H1 (cell line): ENCODE measurements around the gene TP53I11. TPM values are rescaled to one million over a fixed set of nuclear protein-coding genes. Genes with fewer than 3 reads are reported as not detected.

Experiments used
- CTCF ChIA-PET: fragments of 300-600 bp; sonication (Branson Sonifier 250); formaldehyde crosslinking; loops from one replicate; lab custom pipeline; 2021; ENCODE audit not compliant: partially characterized antibody; lab: Charles Lee
- POLR2A ChIA-PET: fragments of 300-600 bp; sonication (Branson Sonifier 250); formaldehyde crosslinking; loops from one replicate; lab custom pipeline; 2021; ENCODE audit warnings: inconsistent platforms; ENCODE audit not compliant: partially characterized antibody; lab: Charles Lee
- DNase-seq, 2 experiments: peaks; one replicate each; pipeline versions ENCODE4 v3.0.0 to v3.0.0-alpha.2; 2010 to 2022; ENCODE audit warnings: low spot score in 2 of 2, low read depth in 1 of 2, mixed read lengths in 1 of 2
- FAIRE-seq: peaks from 2 replicates; lab custom pipeline; 2011; peaks lifted over from hg19 to GRCh38; lab: Jason Lieb, UNC
- H2AFZ ChIP-seq: 2 replicates; pipeline ENCODE4 v1.8.1; 2012; ENCODE audit warnings: low read length, inconsistent platforms
- H2AK5ac ChIP-seq: 2 replicates; pipeline ENCODE4 v1.6.1; 2013; ENCODE audit warnings: low read depth, low read length
- H2BK120ac ChIP-seq: replicated peaks from 2 replicates; pipeline ENCODE3; 2013; ENCODE audit warnings: low read depth, low read length, inconsistent platforms
- H2BK12ac ChIP-seq: 2 replicates; pipeline ENCODE4 v1.6.1; 2013; ENCODE audit warnings: low read depth, low read length
- H2BK15ac ChIP-seq: 2 replicates; pipeline ENCODE4 v1.6.1; 2013; ENCODE audit warnings: low read length
- H2BK20ac ChIP-seq: 2 replicates; pipeline ENCODE4 v1.6.1; 2013; ENCODE audit warnings: low read length
- H2BK5ac ChIP-seq: 2 replicates; pipeline ENCODE4 v1.6.1; 2013; ENCODE audit warnings: low read depth, low read length
- H3K14ac ChIP-seq: 2 replicates; pipeline ENCODE4 v1.6.1; 2013; ENCODE audit warnings: inconsistent platforms; ENCODE audit not compliant: insufficient read length
- H3K18ac ChIP-seq: 2 replicates; pipeline ENCODE4 v1.6.1; 2013; ENCODE audit warnings: low read length; ENCODE audit errors: extremely low read depth
- H3K23ac ChIP-seq: 2 replicates; pipeline ENCODE4 v1.6.1; 2013; ENCODE audit warnings: inconsistent platforms; ENCODE audit not compliant: insufficient read length
- H3K23me2 ChIP-seq: 2 replicates; pipeline ENCODE4 v1.6.1; 2013; ENCODE audit warnings: low read depth, low read length
- H3K27ac ChIP-seq: 2 replicates; pipeline ENCODE4 v1.6.1; 2011; ENCODE audit warnings: low read depth, low read length, inconsistent platforms
- H3K27me3 ChIP-seq, 4 experiments: replicated peaks in 1 of 4; 1 replicate in 1 of 4; 2 replicates in 3 of 4; pipeline versions ENCODE4 v1.6.1 to v1.8.1; 2011 to 2013; ENCODE audit warnings: low read length in 3 of 4, mild to moderate bottlenecking in 3 of 4, inconsistent platforms in 2 of 4, mixed read lengths in 2 of 4, moderate library complexity in 1 of 4; ENCODE audit not compliant: control insufficient read depth in 3 of 4, insufficient read depth in 3 of 4; ENCODE audit errors: extremely low read depth in 1 of 4
- H3K36me3 ChIP-seq, 4 experiments: 2 replicates each; pipeline versions ENCODE4 v1.6.1 to v1.8.1; 2011 to 2013; ENCODE audit warnings: mild to moderate bottlenecking in 4 of 4, low read length in 3 of 4, moderate library complexity in 2 of 4, control low read depth in 1 of 4, inconsistent platforms in 1 of 4; ENCODE audit not compliant: insufficient read depth in 4 of 4, control insufficient read depth in 2 of 4
- H3K4ac ChIP-seq: replicated peaks from 2 replicates; pipeline ENCODE3; 2013; ENCODE audit warnings: low read length, low read depth, mixed read lengths, inconsistent platforms; ENCODE audit not compliant: insufficient read length
- H3K4me1 ChIP-seq, 4 experiments: replicated peaks in 1 of 4; 1 replicate in 1 of 4; 2 replicates in 3 of 4; pipeline versions ENCODE4 v1.6.1 to v1.8.1; 2011 to 2013; ENCODE audit warnings: low read length in 3 of 4, inconsistent platforms in 2 of 4, mixed read lengths in 1 of 4; ENCODE audit not compliant: insufficient read depth in 4 of 4, control insufficient read depth in 3 of 4
- H3K4me2 ChIP-seq, 2 experiments: 2 replicates each; pipeline versions ENCODE4 v1.6.1 to v1.8.1; 2011 to 2013; ENCODE audit warnings: low read depth in 2 of 2, low read length in 2 of 2, control low read depth in 1 of 2, inconsistent platforms in 1 of 2, mild to moderate bottlenecking in 1 of 2; ENCODE audit not compliant: insufficient read depth in 1 of 2
- H3K4me3 ChIP-seq, 4 experiments: fragments of 200-600, 300-600 bp in 1 of 4; sonication (generic), shearing (Covaris generic), sonication (Bioruptor Twin) in 1 of 4; 2 replicates each; pipeline versions ENCODE4 v1.5.1 to v1.8.1; 2011 to 2016; ENCODE audit warnings: low read length in 4 of 4, low read depth in 3 of 4, control low read depth in 2 of 4, inconsistent platforms in 2 of 4, mild to moderate bottlenecking in 2 of 4, mixed read lengths in 1 of 4, moderate library complexity in 1 of 4; ENCODE audit not compliant: insufficient read depth in 2 of 4; ENCODE audit errors: extremely low read depth in 1 of 4
- H3K56ac ChIP-seq: replicated peaks from 2 replicates; pipeline ENCODE3; 2013; ENCODE audit warnings: low read depth, mild to moderate bottlenecking, mixed read lengths, low read length, inconsistent platforms; ENCODE audit not compliant: insufficient read length
- H3K79me1 ChIP-seq: 2 replicates; pipeline ENCODE4 v1.6.1; 2013; ENCODE audit warnings: low read depth, low read length, control low read depth
- H3K79me2 ChIP-seq, 2 experiments: 2 replicates each; pipeline versions ENCODE4 v1.6.1 to v1.8.1; 2012 to 2013; ENCODE audit warnings: low read length in 2 of 2, mild to moderate bottlenecking in 2 of 2, inconsistent platforms in 1 of 2; ENCODE audit not compliant: insufficient read depth in 2 of 2, control insufficient read depth in 1 of 2
- H3K9ac ChIP-seq, 4 experiments: replicated peaks in 1 of 4; 1 replicate in 1 of 4; 2 replicates in 3 of 4; pipeline versions ENCODE4 v1.6.1 to v1.8.1; 2011 to 2013; ENCODE audit warnings: low read depth in 3 of 4, low read length in 3 of 4, control low read depth in 2 of 4, mild to moderate bottlenecking in 2 of 4, moderate library complexity in 2 of 4, inconsistent platforms in 1 of 4; ENCODE audit errors: extremely low read depth in 1 of 4
- H3K9me3 ChIP-seq, 2 experiments: 2 replicates each; pipeline versions ENCODE4 v1.6.1 to v1.8.1; 2012 to 2013; ENCODE audit warnings: mild to moderate bottlenecking in 2 of 2, moderate library complexity in 2 of 2, control low read depth in 1 of 2, inconsistent platforms in 1 of 2, low read depth in 1 of 2, low read length in 1 of 2, mixed read lengths in 1 of 2; ENCODE audit not compliant: insufficient read depth in 2 of 2
- H4K20me1 ChIP-seq, 2 experiments: replicated peaks in 1 of 2; 2 replicates each; pipeline versions ENCODE3 to v1.8.1; 2011 to 2013; ENCODE audit warnings: inconsistent platforms in 2 of 2, low read length in 2 of 2, mild to moderate bottlenecking in 1 of 2; ENCODE audit not compliant: insufficient read depth in 2 of 2, control insufficient read depth in 1 of 2
- H4K5ac ChIP-seq: 2 replicates; pipeline ENCODE4 v1.6.1; 2013; ENCODE audit warnings: low read length, low read depth, mixed read lengths, inconsistent platforms; ENCODE audit not compliant: insufficient read length
- H4K8ac ChIP-seq: 2 replicates; pipeline ENCODE4 v1.8.0; 2013; ENCODE audit warnings: mild to moderate bottlenecking, moderate library complexity, low read length, inconsistent platforms; ENCODE audit not compliant: insufficient read depth; ENCODE audit errors: extremely low read depth
- H4K91ac ChIP-seq: replicated peaks from 2 replicates; pipeline ENCODE3; 2013; ENCODE audit warnings: low read length, mixed read lengths, inconsistent platforms; ENCODE audit not compliant: insufficient read length
- ASH2L ChIP-seq: fragments of 200-600, 300-600 bp; sonication (generic); IDR thresholded peaks from one replicate; pipeline ENCODE4 v1.7.1; 2017; ENCODE audit warnings: low read length
- CTCF ChIP-seq, 3 experiments: IDR thresholded peaks; 1 replicate in 2 of 3; 2 replicates in 1 of 3; pipeline versions ENCODE4 v1.5.1 to v1.6.1; 2011; ENCODE audit warnings: low read length in 3 of 3, mild to moderate bottlenecking in 3 of 3, inconsistent platforms in 2 of 3, low read depth in 1 of 3, moderate library complexity in 1 of 3; ENCODE audit not compliant: insufficient read depth in 1 of 3; ENCODE audit errors: control extremely low read depth in 1 of 3
- EGR1 ChIP-seq: IDR thresholded peaks from 2 replicates; pipeline ENCODE4 v1.6.1; 2011; ENCODE audit warnings: low read depth, low read length, borderline replicate concordance
- MAFK ChIP-seq: IDR thresholded peaks from 2 replicates; pipeline ENCODE4 v1.6.1; 2012; ENCODE audit warnings: low read depth, mild to moderate bottlenecking, improper control_type of control experiment, low read length
- RFX5 ChIP-seq: IDR thresholded peaks from 2 replicates; pipeline ENCODE4 v1.6.1; 2011; ENCODE audit warnings: low read depth, low read length, improper control_type of control experiment, borderline replicate concordance
- SIX5 ChIP-seq: IDR thresholded peaks from 2 replicates; pipeline ENCODE4 v1.6.1; 2011; ENCODE audit warnings: mild to moderate bottlenecking, low read depth, low read length
- SP2 ChIP-seq: IDR thresholded peaks from 2 replicates; pipeline ENCODE4 v1.6.1; 2012; ENCODE audit warnings: mild to moderate bottlenecking, low read length, inconsistent platforms
- SP4 ChIP-seq: IDR thresholded peaks from 2 replicates; pipeline ENCODE4 v1.6.1; 2012; ENCODE audit warnings: low read length, inconsistent platforms
- TAF7 ChIP-seq: optimal IDR thresholded peaks from 2 replicates; pipeline ENCODE3; 2011; ENCODE audit warnings: low read depth, mild to moderate bottlenecking, inconsistent platforms, low read length, moderate library complexity, borderline replicate concordance
- ZNF274 ChIP-seq: IDR thresholded peaks from 2 replicates; pipeline ENCODE4 v1.7.0; 2012; ENCODE audit warnings: low read length, borderline replicate concordance; ENCODE audit errors: extremely low read depth
- WGBS, 2 experiments: shearing (Covaris generic) in 1 of 2; methylation state at CpG; one replicate each; pipeline versions ENCODE4 v1.1.6 to v1.1.7; 2013 to 2015; ENCODE audit warnings: low lambda C conversion rate in 2 of 2, mixed read lengths in 2 of 2, inconsistent platforms in 1 of 2, low coverage in 1 of 2, missing lambda C conversion rate in 1 of 2; ENCODE audit not compliant: insufficient replicate concordance in 2 of 2, insufficient coverage in 1 of 2, insufficient read length in 1 of 2; ENCODE audit errors: extremely low coverage in 1 of 2, missing lambda C conversion rate in 1 of 2; 5-methylcytosine and 5-hydroxymethylcytosine counted together
- polyA plus RNA-seq, 7 experiments: library from polyadenylated mRNA; depleted of rRNA in 3 of 7; stranded (reverse) in 5 of 7; unstranded in 2 of 7; fragments of >200 nt in 5 of 7; fragments of 200-250 nt in 2 of 7; gene quantifications; 1 replicate in 5 of 7; 2 replicates in 1 of 7; 4 replicates in 1 of 7; pipeline versions ENCODE4 v1.2.1 to v1.2.3, GENCODE V29; 2011 to 2013; ENCODE audit warnings: missing spikeins in 2 of 7, mixed read lengths in 2 of 7
- total RNA-seq: library from RNA; stranded (reverse); fragmentation: NEBNext Ultra II Directional; extraction: Animal tissue kit (Norgen Biotek cat#: 25700); gene quantifications from 2 replicates; pipeline ENCODE4 v1.2.1, GENCODE V29; 2021

Gene TP53I11
- total and polyA plus RNA-seq, 2 of the 8 experiments (the other 6 are each of a cell fraction or from before 2014, with no cell fraction given): 34.0 to 46.3 TPM

GRCh38 chr11:44938066-44938691, 12.5 kb downstream of the TP53I11 start:
- peaks cover 11% of the 10 kb centered on the region for H3K79me1 ChIP-seq
- POLR2A ChIA-PET: interaction anchor here (0.8 to 2.8 kb wide), 6 partner anchors 10 to 167 kb away, joined by 3 to 19 read pairs (median 4); no protein-coding TSS in a partner anchor
- no peak overlapping the region for H3K14ac ChIP-seq
- no peak overlapping the region for H2BK120ac ChIP-seq
- H2BK20ac ChIP-seq: no peak overlapping the region
- H2AK5ac ChIP-seq: no peak overlapping the region
- peaks cover 2 to 12% of the 10 kb centered on the region in 2 experiments for H4K20me1 ChIP-seq
- H3K4me3 ChIP-seq: no peak overlapping the region
- no peak overlapping the region for H3K18ac ChIP-seq
- H2AFZ ChIP-seq: no peak overlapping the region
- H4K8ac ChIP-seq: no peak overlapping the region; the same call in 1 of the 2 replicates
- peaks cover 0 to 23% (median 13%) of the 10 kb centered on the region in 4 experiments; a peak in 6 of 7 replicates for H3K4me1 ChIP-seq
- no peak overlapping the region for H3K56ac ChIP-seq
- H3K27me3 ChIP-seq: no peaks in the 10 kb centered on the region
- no peak overlapping the region for H3K4me2 ChIP-seq
- 87% methylated on average over 16 of the region's 19 CpGs; no CpG with 5 or more reads in 1 of the 2 experiments for WGBS, 2 experiments
- CTCF ChIA-PET: interaction anchor here (0.6 to 24.5 kb wide), 20 partner anchors 8 to 400 kb away, joined by 3 to 1347 read pairs (median 5); partner anchors contain the start of gene TP53I11
- H2BK15ac ChIP-seq: no peak overlapping the region
- H3K9me3 ChIP-seq: no peaks in the 10 kb centered on the region
- DNase-seq: no peak
- H2BK12ac ChIP-seq: peak overlapping the region; percentile 17; the same call in 1 of the 2 replicates
- FAIRE-seq: no peak
- H4K91ac ChIP-seq: no peak overlapping the region
- peaks cover 6% of the 10 kb centered on the region; the same call in 1 of the 2 replicates for H3K23me2 ChIP-seq
- no peak overlapping the region; the same call in 1 of the 2 replicates for H3K27ac ChIP-seq
- no peak overlapping the region for H2BK5ac ChIP-seq
- H3K36me3 ChIP-seq: peaks cover 0 to 23% (median 6%) of the 10 kb centered on the region in 4 experiments; a peak in 4 of 8 replicates
- H3K9ac ChIP-seq: no peak overlapping the region
- H4K5ac ChIP-seq: no peak overlapping the region
- H3K4ac ChIP-seq: no peak overlapping the region
- H3K79me2 ChIP-seq: peaks cover 0 to 19% of the 10 kb centered on the region in 2 experiments; a peak in 3 of 4 replicates
- H3K23ac ChIP-seq: no peak overlapping the region
- TF ChIP-seq ASH2L: no peak
- TF ChIP-seq SIX5: no peak
- TF ChIP-seq ZNF274: no peak
- no peak for TF ChIP-seq RFX5
- TF ChIP-seq MAFK: no peak
- no peak for TF ChIP-seq SP2
- TF ChIP-seq SP4: no peak
- TF ChIP-seq EGR1: no peak
- no peak for TF ChIP-seq TAF7
- no peak for TF ChIP-seq CTCF (IDR thresholded peaks at IDR 0.05; ENCODE audit: control extremely low read depth in 1 of 3, insufficient read depth in 1 of 3, low read depth in 1 of 3, low read length in 3 of 3)
